ENCODE data around the gene ESRRA. TPM values are rescaled to one million over a fixed set of nuclear protein-coding genes. Genes with fewer than 3 reads are reported as not detected.

ESRRA gene
- total and polyA plus RNA-seq, 2 of the 13 experiments (the other 11 are each of a cell fraction or from before 2014, with no cell fraction given) = 18.1 to 36.3 TPM

- TF ChIP-seq PRDM15 (CRISPR knock-in tag; IDR thresholded peaks at IDR 0.05) = peak; percentile 89
- TF ChIP-seq PPARG (CRISPR knock-in tag; conservative IDR thresholded peaks at IDR 0.05) = peak; percentile 87
- TF ChIP-seq ZNF329 (CRISPR knock-in tag; IDR thresholded peaks at IDR 0.05; ENCODE audit: low read depth) = peak; percentile 43; the same call in 1 of the 2 replicates
- TF ChIP-seq RXRB (CRISPR knock-in tag; IDR thresholded peaks at IDR 0.05; ENCODE audit: borderline replicate concordance) = peak; percentile 97
- TF ChIP-seq SYNCRIP (IDR thresholded peaks at IDR 0.05; ENCODE audit: insufficient read depth, low read depth, low read length) = no peak
- peak; percentile 81 for TF ChIP-seq XRCC5 (optimal IDR thresholded peaks at IDR 0.05; ENCODE audit: low read length)
- TF ChIP-seq ZNF335 (CRISPR knock-in tag; IDR thresholded peaks at IDR 0.05) = peak; percentile 53; the same call in 1 of the 2 replicates
- peak; percentile 90 for TF ChIP-seq RXRA (CRISPR knock-in tag; IDR thresholded peaks at IDR 0.05)
- TF ChIP-seq TARDBP (CRISPR knock-in tag; IDR thresholded peaks at IDR 0.05) = peak; percentile 28; the same call in 1 of the 2 replicates
- TF ChIP-seq ZNF264 (CRISPR knock-in tag; IDR thresholded peaks at IDR 0.05) = peak; percentile 31; the same call in 1 of the 2 replicates
- peak; percentile 79; the same call in 1 of the 2 replicates for TF ChIP-seq ARHGAP35 (CRISPR knock-in tag; IDR thresholded peaks at IDR 0.05; ENCODE audit: borderline replicate concordance)
- TF ChIP-seq ZBTB25 (CRISPR knock-in tag; IDR thresholded peaks at IDR 0.05) = no peak
- TF ChIP-seq ELF1 (CRISPR knock-in tag; IDR thresholded peaks at IDR 0.05) = peak; percentile 79
- peak; percentile 49; the same call in 1 of the 2 replicates for TF ChIP-seq POGK (CRISPR knock-in tag; conservative IDR thresholded peaks at IDR 0.05)
- peak; percentile 33; the same call in 1 of the 2 replicates for TF ChIP-seq HDAC2 (CRISPR knock-in tag; IDR thresholded peaks at IDR 0.05)
- no peak for TF ChIP-seq SMAD9 (CRISPR knock-in tag; IDR thresholded peaks at IDR 0.05)
- 0 out of 2 replicates have a peak, but pooled peaks have one; percentile 28 for TF ChIP-seq ZNF263 (CRISPR knock-in tag; IDR thresholded peaks at IDR 0.05)
- TF ChIP-seq KDM3A (CRISPR knock-in tag; IDR thresholded peaks at IDR 0.05; ENCODE audit: low read depth) = 0 out of 2 replicates have a peak, but pooled peaks have one; percentile 50
- TF ChIP-seq KAT8 (CRISPR knock-in tag; IDR thresholded peaks at IDR 0.05) = peak; percentile 76
- TF ChIP-seq GABPB1 (CRISPR knock-in tag; IDR thresholded peaks at IDR 0.05) = peak; percentile 82
- peak; percentile 85 for TF ChIP-seq RBFOX2 (IDR thresholded peaks at IDR 0.05; ENCODE audit: low read depth, low read length)
- TF ChIP-seq ZNF18 (CRISPR knock-in tag; IDR thresholded peaks at IDR 0.05; ENCODE audit: insufficient replicate concordance) = peak; percentile 99
Measured at GRCh38 chr11:64305691-64306562, 603 bp downstream of the ESRRA start (continued).
